ENCODE measurements around the gene AGBL4.

AGBL4 gene

DNA sequence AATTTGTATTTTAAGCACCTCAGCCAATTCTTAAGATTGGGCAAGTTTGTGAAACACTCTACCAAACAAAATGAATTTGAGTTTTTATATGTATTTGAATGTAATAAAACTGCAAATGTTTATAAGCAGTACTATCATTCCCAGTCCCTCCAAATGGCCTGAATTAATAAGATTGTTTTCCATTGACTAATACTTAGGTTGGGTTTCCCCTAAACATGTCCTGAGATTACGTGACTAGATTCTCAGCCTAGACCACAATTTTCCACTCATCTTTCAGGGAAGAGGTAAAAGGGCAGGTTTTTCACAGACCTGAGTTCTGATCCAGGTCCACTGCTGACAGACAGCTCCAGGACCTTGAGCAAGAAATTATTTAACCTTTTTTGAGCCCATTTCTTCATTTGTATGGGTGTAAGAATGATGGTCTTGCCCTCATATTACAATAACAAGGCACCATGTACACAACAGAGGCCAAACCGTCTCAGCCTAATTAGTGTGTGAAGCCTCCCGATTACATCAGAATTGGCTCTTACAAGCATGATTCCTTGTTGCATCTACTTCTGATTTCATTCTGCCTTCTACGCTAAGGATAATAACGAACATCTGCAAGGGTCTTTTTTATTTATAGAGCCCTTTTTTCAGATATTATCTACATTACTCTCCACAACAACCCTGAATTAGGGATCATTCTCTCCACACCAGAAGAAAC lies 1298.3 kb downstream of the AGBL4 start:
- Mint-ChIP-seq H3K36me3 (no peaks in the 10 kb centered on the region), H3K27me3 (no peaks in the 10 kb centered on the region), H3K4me3 (no peak overlapping the region), H3K9me3 (no peaks in the 10 kb centered on the region), H3K27ac (no peak overlapping the region), H3K4me1 (no peaks in the 10 kb centered on the region)
- no peak for DNase-seq
- CTCF ChIA-PET, result no interaction called here

DNA sequence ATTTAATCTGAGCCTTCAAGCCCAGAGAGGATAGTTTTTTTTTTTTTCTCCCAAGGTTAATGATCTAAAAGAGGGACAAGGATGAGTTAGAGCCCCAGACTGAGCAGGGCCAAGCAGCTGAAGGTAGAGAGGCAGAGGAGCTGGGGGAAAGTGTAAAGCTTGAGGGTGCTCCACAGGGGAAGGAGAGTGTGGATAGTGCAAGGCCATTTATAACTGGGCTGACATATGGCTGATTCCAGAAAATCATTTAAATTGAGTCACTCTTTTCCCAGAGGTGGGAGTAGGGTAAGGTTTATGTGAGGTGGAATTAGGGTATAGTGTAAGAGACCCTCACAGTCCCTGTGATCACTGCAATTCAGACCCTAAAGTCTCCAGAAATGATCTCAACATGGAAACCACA lies 1302.8 kb downstream of the AGBL4 start:
- Mint-ChIP-seq H3K9me3 (no peaks in the 10 kb centered on the region), H3K4me1 (no peaks in the 10 kb centered on the region), H3K27me3 (no peaks in the 10 kb centered on the region), H3K27ac (no peak overlapping the region), H3K36me3 (no peaks in the 10 kb centered on the region), H3K4me3 (no peak overlapping the region)
- CTCF ChIA-PET, result no interaction called here
- no peak for DNase-seq

DNA sequence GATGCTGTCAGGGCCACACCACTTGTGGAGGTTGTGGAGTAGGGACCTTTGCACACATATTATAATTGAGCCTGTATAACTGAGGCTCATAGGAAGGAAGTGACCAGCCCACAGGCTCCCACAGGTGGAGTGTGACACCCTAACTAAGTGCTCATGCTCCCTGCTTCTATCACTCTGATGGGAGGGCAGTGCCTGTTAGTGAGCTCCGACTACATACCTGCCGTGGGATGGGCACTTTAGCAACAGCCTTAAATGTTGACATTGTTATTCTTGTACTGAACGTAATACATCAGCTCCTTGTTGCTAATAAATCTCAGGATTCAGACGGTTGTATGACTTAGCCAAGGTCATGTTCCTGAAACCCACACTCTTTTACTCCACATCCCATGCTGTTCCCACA lies 1305.0 kb downstream of the AGBL4 start:
- no peak for DNase-seq
- no peaks in the 10 kb centered on the region for H3K9me3 Mint-ChIP-seq
- no peaks in the 10 kb centered on the region for H3K4me1 Mint-ChIP-seq
- H3K36me3 Mint-ChIP-seq, result no peaks in the 10 kb centered on the region
- CTCF ChIA-PET, result no interaction called here
- H3K4me3 Mint-ChIP-seq, result no peak overlapping the region
- no peaks in the 10 kb centered on the region for H3K27me3 Mint-ChIP-seq
- no peak overlapping the region for H3K27ac Mint-ChIP-seq

DNA sequence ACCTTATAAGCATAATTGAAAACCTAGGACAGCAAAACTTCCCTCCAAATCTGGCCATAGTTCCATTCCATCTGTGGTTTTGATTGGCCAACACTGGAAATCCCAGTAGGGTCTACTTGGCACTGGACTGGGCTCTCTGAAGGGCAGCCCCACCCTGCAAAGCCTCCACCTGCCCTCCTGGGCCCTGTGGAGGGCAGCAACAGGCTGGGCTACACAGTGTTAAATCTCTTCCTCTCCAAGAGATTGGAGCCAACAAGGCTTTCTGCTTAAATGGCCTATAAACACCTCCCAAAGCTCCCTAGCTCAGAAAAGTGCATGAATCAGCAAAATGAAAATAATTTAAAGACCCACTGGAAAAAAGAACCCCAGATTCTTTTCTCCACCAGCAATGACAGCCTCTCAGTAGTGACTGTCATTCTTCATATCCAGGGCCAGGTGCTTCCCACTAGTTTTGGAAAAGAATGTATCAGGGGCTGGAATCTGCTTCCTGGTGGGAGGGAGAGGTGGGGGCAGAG lies 1305.6 kb downstream of the AGBL4 start:
- no peak for DNase-seq
- no peaks in the 10 kb centered on the region for H3K4me1 Mint-ChIP-seq
- CTCF ChIA-PET, result no interaction called here
- no peaks in the 10 kb centered on the region for H3K27me3 Mint-ChIP-seq
- no peaks in the 10 kb centered on the region for H3K9me3 Mint-ChIP-seq
- H3K36me3 Mint-ChIP-seq, result no peaks in the 10 kb centered on the region
- no peak overlapping the region for H3K27ac Mint-ChIP-seq
- H3K4me3 Mint-ChIP-seq, result no peak overlapping the region

DNA sequence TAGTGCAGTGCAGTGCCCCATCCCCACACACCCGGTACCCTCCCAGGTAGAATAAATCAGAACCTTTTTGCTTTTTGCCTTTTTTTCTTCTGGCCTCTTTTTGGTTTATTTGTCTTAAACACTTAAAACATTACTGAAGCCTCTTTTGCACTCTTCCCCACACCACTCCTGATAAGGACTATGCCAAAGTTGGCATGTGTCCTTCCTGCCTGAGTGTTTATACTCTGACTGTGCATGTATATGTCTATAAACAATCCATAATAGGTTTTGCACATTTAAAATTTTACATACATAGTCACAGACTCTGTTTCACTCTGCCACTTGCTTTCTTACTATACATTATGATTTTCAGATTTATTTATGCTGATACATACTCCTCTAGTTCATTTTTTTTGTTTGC lies 1306.7 kb downstream of the AGBL4 start:
- DNase-seq, result no peak
- Mint-ChIP-seq H3K4me1 (no peaks in the 10 kb centered on the region), H3K9me3 (no peaks in the 10 kb centered on the region), H3K27me3 (no peaks in the 10 kb centered on the region), H3K36me3 (no peaks in the 10 kb centered on the region), H3K4me3 (no peak overlapping the region), H3K27ac (no peak overlapping the region)
- CTCF ChIA-PET, result interaction anchor here (1.3 kb wide), 1 partner anchor 100 kb away, joined by 3 read pairs; no protein-coding TSS in a partner anchor

DNA sequence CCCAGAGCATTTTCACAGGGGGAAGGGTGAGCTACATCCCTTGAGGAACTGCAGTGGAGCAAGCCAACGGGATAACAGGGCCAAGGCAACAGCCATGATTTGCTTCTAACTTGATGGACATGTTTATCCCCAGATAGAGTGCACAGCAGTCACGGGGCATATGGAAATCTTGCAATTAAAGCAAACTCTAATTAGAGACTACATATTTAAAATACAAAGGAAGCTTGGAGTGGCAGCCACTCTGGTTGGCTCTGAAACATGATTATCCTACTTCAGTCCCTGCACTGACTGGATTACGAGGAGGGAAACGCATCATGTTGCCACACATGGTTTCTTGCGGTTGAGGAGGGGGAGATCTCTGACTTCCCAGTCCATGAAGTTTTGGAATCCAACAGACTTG lies 1307.8 kb downstream of the AGBL4 start:
- Mint-ChIP-seq H3K36me3 (no peaks in the 10 kb centered on the region), H3K9me3 (no peaks in the 10 kb centered on the region), H3K27me3 (peaks cover 5% of the 10 kb centered on the region), H3K4me3 (no peak overlapping the region), H3K27ac (no peak overlapping the region), H3K4me1 (no peaks in the 10 kb centered on the region)
- CTCF ChIA-PET, result interaction anchor here (1.3 kb wide), 1 partner anchor 102 kb away, joined by 3 read pairs; no protein-coding TSS in a partner anchor
- DNase-seq, result no peak

DNA sequence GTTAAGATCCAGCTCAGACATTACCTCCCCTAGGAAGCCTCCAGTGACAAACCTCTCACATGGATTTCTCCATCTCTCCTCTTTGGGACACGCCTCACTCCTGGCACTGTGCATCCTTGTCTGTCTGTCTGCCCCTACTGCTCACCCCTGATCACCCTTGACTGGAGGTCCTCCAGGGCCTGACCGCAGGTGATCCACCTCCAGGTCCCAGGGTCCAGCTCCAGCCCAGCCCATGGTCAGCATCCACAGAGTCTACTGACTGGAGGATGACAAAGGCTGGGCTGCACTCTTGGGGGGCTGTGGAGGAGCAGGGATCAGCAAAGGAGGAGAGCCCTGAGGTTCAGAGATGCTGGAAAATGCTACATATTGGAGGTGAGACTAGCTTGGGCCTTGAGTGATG lies 1312.8 kb downstream of the AGBL4 start:
- H3K9me3 Mint-ChIP-seq, result no peaks in the 10 kb centered on the region
- no peaks in the 10 kb centered on the region for H3K36me3 Mint-ChIP-seq
- no peaks in the 10 kb centered on the region for H3K4me1 Mint-ChIP-seq
- CTCF ChIA-PET, result interaction anchor here (1.9 kb wide), 1 partner anchor 14 kb away, joined by 5 read pairs; no protein-coding TSS in a partner anchor
- H3K27me3 Mint-ChIP-seq, result peaks cover 7% of the 10 kb centered on the region
- DNase-seq, result no peak
- H3K4me3 Mint-ChIP-seq, result no peak overlapping the region
- no peak overlapping the region for H3K27ac Mint-ChIP-seq

DNA sequence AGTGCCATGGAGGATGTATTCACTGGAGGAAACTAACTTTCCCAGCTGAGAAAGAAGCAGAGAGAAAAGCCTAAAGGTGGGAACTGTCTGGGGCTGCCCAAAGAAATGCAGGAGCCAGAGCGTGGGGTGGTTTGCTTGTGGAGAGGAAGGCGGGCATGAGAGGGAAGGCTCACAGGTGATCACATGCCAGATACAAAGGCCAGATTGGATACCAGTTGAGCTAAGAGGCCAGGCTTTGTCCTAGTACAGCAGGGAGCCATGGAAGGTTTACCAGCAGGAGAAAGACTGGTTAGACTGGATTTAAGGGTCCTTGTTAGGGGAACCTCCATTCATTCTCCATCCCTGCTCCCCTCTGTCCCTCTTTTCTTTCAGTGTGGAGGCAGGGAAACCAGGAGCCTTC lies 1313.4 kb downstream of the AGBL4 start:
- H3K27ac Mint-ChIP-seq, result no peak overlapping the region
- no peaks in the 10 kb centered on the region for H3K4me1 Mint-ChIP-seq
- CTCF ChIA-PET, result interaction anchor here (1.9 kb wide), 1 partner anchor 14 kb away, joined by 5 read pairs; no protein-coding TSS in a partner anchor
- no peak overlapping the region for H3K4me3 Mint-ChIP-seq
- DNase-seq, result no peak
- no peaks in the 10 kb centered on the region for H3K36me3 Mint-ChIP-seq
- H3K9me3 Mint-ChIP-seq, result no peaks in the 10 kb centered on the region
- H3K27me3 Mint-ChIP-seq, result peaks cover 7% of the 10 kb centered on the region

DNA sequence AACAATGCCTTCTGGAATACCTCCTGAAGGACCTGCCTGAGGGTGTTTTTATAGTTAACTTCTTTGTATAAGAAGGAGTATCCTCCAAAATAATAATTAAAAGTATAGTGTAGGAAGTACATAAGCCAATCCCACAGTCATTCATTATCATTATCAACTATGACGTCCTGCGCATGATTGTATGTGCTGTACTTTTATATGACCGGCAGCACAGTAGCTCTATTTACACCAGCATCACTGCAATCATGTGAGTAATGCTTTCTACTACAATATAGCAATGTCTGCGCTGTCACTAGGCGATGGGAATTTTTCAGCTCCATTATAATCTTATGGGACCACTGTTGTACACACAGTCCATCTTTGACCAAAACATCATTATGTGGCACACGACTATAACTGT lies 1319.0 kb downstream of the AGBL4 start:
- H3K27ac Mint-ChIP-seq, result no peak overlapping the region
- no peaks in the 10 kb centered on the region for H3K9me3 Mint-ChIP-seq
- H3K4me1 Mint-ChIP-seq, result no peaks in the 10 kb centered on the region
- H3K4me3 Mint-ChIP-seq, result no peak overlapping the region
- DNase-seq, result no peak
- no peaks in the 10 kb centered on the region for H3K36me3 Mint-ChIP-seq
- peaks cover 15% of the 10 kb centered on the region for H3K27me3 Mint-ChIP-seq
- CTCF ChIA-PET, result interaction anchor here (1.1 to 2.7 kb wide), 2 partner anchors 28 to 113 kb away, joined by 4 to 11 read pairs; no protein-coding TSS in a partner anchor

DNA sequence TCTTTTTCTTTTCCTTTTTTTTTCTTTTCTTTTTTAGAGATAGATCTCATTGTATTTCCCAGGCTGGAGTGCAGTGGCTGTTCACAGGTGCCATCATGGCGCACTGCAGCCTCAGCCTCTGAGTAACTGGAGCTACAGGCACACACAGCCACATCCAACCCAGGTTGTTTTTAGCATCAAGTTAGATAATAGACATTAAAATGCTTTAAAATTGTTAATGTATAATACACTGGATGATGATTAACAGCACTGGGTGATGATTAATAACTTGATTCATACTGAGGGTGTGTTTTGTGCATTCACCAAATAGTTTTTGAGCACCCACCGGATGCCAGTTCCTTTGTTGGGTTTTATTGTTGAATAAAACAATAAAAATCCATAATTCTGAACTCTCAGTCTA lies 1322.3 kb downstream of the AGBL4 start:
- Mint-ChIP-seq H3K36me3 (no peaks in the 10 kb centered on the region), H3K4me1 (no peaks in the 10 kb centered on the region), H3K4me3 (no peak overlapping the region), H3K27me3 (peaks cover 25% of the 10 kb centered on the region), H3K27ac (no peak overlapping the region), H3K9me3 (no peaks in the 10 kb centered on the region)
- no peak for DNase-seq
- CTCF ChIA-PET, result no interaction called here

DNA sequence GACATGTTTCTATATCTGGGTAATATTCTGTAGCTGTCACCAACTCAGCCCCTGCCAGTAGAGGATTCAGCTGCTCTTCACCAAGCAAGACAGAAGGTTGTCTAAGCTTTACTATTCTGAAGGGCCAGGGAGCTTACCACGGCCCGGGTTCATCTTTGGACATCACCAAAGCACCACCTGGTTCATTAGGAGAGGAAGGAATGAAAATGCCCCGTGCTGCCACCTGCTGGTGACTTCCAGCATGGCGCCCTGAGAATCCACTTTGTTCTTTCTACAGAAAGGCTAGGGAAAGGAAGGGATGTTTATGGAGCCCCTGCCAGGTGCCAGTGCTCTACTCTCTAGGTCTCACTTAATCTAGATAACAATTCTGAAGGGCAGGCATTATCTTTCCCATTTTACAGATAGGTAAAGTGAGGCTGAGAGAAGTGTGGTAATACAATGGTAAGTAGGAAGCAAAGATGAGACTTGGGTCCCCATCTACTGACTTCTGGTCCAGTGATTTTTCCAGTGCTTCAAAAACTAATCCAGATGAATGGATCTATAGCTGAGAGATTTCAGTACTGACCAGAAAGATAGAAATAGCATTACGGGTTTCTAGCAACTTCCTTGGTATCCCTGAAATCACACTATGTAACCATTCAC lies 1326.6 kb downstream of the AGBL4 start:
- no peaks in the 10 kb centered on the region for H3K9me3 Mint-ChIP-seq
- H3K27ac Mint-ChIP-seq, result no peak overlapping the region
- H3K27me3 Mint-ChIP-seq, result peaks cover 21% of the 10 kb centered on the region
- CTCF ChIA-PET, result interaction anchor here (0.9 to 5.6 kb wide), 8 partner anchors 10 to 194 kb away, joined by 3 to 38 read pairs (median 5); no protein-coding TSS in a partner anchor
- no peaks in the 10 kb centered on the region for H3K36me3 Mint-ChIP-seq
- no peak overlapping the region for H3K4me3 Mint-ChIP-seq
- no peaks in the 10 kb centered on the region for H3K4me1 Mint-ChIP-seq
- DNase-seq, result peak; percentile 69

DNA sequence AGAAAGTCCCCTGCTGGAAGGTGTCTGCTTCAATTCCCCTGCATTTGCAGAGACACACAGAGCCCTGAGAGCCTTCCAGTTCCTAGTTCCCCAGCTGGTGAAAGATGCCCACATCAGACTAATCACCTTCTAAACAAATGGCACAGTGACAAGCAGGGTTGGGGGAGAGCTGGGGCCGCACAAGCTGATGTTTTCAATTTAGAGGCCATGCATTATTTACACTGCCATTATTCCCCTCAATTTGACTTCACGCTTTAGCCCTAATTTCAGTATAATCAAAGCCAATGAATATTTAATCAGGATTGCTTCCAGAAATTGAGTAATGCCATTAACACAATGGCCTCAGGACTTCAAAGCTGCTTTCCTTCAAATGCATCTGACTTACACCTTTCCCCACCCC lies 1328.6 kb downstream of the AGBL4 start:
- H3K27me3 Mint-ChIP-seq, result peaks cover 10% of the 10 kb centered on the region
- no peaks in the 10 kb centered on the region for H3K4me1 Mint-ChIP-seq
- no peak overlapping the region for H3K4me3 Mint-ChIP-seq
- no peaks in the 10 kb centered on the region for H3K36me3 Mint-ChIP-seq
- CTCF ChIA-PET, result interaction anchor here (5.6 kb wide), 1 partner anchor 18 kb away, joined by 38 read pairs; no protein-coding TSS in a partner anchor
- H3K9me3 Mint-ChIP-seq, result no peaks in the 10 kb centered on the region
- DNase-seq, result no peak
- H3K27ac Mint-ChIP-seq, result no peak overlapping the region

DNA sequence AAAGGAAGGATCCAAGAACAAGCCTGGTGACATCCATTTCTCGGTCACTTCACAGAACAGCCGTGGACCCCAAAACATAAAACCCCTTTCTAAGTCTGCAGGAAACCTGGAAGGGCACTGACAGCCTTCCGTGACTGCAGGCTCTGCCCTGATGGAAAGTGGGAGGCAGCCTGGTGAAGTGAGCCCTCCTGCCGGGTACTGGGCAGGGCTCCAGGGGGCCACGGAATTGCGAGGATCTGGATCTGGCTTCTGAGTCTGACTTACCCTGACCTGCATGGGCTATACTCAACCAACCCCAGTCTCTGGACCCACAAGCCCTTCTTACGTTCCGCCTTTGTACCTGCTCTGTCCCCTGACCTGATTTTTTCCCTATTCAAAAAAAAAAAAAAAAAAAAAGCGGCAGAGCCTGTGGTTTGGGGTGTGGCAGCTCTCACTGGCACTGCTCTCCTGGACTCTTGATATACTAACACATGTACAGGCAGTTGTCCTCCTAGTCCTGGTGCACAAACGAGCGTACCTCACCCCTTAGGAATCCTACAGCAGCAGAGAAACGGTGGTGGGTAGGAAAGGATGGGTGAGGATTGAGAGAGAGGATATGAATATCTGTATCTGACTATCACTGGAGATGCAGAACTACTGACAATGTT lies 1330.0 kb downstream of the AGBL4 start:
- Mint-ChIP-seq H3K4me1 (no peaks in the 10 kb centered on the region), H3K4me3 (no peak overlapping the region), H3K27me3 (peaks cover 10% of the 10 kb centered on the region), H3K36me3 (no peaks in the 10 kb centered on the region), H3K27ac (no peak overlapping the region), H3K9me3 (no peaks in the 10 kb centered on the region)
- CTCF ChIA-PET, result interaction anchor here (5.6 kb wide), 1 partner anchor 17 kb away, joined by 38 read pairs; no protein-coding TSS in a partner anchor
- no peak for DNase-seq

DNA sequence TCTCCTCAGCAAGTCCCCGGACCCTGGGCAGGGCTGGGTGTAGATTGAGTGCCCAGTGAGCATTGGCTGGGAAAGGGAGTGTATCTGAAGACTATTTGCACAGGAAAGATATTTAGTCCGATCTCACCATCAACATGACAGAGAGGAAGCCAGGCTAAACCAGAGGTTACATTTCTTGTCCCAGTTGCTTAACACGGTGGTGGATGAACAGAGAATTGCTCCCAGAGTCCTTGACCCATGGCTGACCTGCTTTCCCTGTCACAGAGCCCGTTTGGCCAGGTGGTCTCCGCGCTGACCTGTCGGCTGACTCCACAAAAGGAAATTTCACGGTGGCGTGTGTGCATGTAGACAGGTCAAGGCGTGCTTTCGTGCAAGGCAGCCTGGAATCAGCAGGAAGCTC lies 1330.6 kb downstream of the AGBL4 start:
- Mint-ChIP-seq H3K27ac (no peak overlapping the region), H3K9me3 (no peaks in the 10 kb centered on the region), H3K4me3 (no peak overlapping the region), H3K4me1 (no peaks in the 10 kb centered on the region), H3K27me3 (peaks cover 9% of the 10 kb centered on the region), H3K36me3 (no peaks in the 10 kb centered on the region)
- DNase-seq, result no peak
- CTCF ChIA-PET, result interaction anchor here (1.9 kb wide), 1 partner anchor 15 kb away, joined by 9 read pairs; no protein-coding TSS in a partner anchor
